MV-4-11 (cell line): ENCODE measurements around the gene UCP2.
A peak's percentile ranks its signal among the peaks of the same experiment; 100 is the strongest.

Source experiments
- DNase-seq: peaks from one replicate; lab custom pipeline; 2025; lab: John Stamatoyannopoulos, UW

The UCP2 gene

DNA sequence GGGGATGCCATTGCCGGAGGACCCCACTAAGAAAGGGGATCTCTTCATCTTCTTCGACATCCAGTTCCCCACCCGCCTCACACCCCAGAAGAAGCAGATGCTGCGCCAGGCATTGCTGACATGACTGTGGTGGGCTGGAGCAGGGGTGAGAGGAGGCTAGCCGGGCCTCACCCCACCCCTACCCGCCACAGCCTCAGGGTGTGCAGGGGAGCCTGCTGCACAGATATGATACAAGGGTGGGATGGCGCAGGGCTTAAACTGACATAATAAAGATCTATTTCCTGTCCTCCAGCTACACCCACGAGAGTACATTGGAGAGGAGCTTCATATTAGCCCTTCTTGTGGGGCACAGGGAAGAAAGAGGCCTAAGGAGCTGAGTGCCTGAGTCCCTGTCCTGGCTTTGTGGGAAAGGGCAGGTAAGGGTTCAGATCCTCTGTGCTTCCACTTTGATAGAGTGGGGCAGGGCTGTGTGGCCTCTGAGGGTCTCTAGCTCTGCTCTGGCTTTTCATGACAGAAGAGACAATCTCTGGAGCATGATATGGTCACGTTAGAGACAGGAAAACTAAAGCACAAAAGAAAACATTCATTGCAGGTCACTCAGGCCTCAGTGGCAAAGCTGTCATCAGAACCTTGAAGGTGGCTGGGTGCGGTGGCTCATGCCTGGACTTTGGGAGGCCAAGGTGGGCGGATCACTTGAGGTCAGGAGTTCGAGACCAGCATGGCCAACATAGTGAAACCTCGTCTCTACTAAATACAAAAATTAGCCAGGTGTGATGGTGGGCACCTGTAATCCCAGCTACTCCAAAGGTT, 12.4 kb downstream of the UCP2 start:
- DNase-seq = no peak

DNA sequence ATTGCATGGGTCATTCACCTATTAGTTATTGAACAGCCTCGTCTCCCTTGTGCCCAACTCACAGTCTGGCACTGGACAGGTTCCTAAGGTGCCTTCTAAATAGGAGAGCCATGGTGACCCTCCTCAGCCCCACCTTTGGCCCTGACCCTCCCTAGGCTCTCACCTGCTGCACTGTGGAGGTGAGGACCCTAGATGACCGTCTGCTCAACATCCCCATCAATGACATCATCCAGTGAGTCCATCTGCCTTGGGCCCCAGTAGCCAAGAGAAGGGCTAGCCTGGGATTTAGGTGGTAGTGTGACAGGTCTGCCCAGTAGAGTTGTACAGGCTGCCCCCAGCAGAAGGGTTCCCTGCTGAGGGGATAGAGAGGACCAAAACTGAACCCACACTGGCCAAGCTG, 13.6 kb downstream of the UCP2 start:
- no peak for DNase-seq

- no peak for DNase-seq
These were observed 14.2 kb downstream of the UCP2 start for GRCh38 chr11:73968356-73968966.

- DNase-seq = no peak
These were observed 16.9 kb downstream of the UCP2 start for GRCh38 chr11:73965764-73966121.

DNA sequence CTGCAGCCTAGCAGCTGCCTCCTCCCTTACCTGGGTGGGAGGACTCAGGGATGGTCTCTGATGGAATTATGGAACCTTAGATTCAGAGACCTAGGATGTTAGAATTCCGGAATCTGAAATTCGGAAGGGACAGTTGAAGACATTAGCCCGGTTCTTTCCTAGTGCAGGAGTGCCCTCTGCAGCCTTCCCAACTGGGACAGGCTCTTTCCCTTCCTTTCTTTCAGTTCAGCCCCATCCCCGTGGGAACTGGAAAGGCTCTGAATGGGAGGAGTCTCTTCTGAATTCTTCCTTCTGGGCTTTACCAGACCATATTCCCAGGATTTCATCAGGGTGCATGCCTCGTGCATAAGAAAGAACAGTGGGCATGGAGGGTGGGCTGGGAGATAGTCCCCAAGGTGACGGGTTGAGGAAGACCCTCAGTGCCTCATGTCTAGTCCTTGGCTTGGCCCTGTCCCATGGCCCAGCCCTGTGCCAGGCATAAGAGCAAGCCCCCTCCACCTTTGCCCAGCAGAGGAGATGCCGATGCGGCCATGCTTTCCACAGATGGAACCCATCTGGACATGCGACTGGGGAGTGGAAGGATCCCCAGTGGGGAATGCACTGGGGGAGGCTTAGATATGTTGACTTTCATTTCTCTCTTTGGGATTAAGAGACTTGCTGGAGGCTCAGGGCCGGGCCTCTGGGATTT, 17.4 kb downstream of the UCP2 start:
- DNase-seq = no peak

DNA sequence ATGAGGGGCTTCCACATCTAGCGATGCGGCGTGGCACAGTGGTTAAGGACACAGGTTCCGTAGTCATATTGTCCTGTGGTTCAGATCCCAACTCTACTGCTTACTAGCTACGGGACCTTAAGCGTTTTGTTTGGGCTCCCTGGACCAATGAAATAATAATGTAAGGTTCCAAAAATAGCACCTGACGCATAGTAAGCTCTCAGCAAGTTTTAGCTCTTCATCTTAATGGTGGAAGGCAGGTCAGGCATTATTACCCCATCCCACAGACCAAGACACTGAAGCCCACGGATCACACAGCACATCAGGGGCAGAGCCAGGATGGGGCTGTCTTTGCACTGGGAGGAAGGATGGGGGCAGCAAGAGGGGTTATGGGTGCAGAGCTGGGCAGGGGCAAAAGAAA, 18.8 kb downstream of the UCP2 start:
- DNase-seq = no peak

- DNase-seq = no peak
These were observed 20.4 kb downstream of the UCP2 start for GRCh38 chr11:73962101-73962705.

DNA sequence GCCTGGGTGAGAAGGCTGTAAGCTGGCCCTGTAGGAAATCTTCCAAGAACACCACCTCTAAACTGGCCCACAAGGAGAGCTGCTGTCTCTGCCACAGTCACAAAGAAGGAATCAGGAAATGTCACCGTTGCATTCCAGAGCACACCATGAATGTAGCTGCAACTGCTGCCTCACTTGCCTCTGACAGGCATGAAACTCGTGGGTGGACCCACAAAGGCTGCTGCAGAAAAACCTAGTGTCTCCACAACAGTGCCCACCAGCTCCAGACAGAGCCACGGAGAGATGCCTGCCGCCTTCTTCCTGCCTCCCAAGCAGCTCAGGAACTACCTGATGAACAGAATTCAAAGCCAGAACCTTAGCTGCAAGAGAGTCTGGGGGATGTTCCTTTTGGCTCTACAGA, 21.3 kb downstream of the UCP2 start:
- DNase-seq = no peak

GRCh38 chr11:73958521-73959141, 24.0 kb downstream of the UCP2 start:
- DNase-seq = no peak

GRCh38 chr11:73957654-73958361, 24.8 kb downstream of the UCP2 start:
- no peak for DNase-seq

DNA sequence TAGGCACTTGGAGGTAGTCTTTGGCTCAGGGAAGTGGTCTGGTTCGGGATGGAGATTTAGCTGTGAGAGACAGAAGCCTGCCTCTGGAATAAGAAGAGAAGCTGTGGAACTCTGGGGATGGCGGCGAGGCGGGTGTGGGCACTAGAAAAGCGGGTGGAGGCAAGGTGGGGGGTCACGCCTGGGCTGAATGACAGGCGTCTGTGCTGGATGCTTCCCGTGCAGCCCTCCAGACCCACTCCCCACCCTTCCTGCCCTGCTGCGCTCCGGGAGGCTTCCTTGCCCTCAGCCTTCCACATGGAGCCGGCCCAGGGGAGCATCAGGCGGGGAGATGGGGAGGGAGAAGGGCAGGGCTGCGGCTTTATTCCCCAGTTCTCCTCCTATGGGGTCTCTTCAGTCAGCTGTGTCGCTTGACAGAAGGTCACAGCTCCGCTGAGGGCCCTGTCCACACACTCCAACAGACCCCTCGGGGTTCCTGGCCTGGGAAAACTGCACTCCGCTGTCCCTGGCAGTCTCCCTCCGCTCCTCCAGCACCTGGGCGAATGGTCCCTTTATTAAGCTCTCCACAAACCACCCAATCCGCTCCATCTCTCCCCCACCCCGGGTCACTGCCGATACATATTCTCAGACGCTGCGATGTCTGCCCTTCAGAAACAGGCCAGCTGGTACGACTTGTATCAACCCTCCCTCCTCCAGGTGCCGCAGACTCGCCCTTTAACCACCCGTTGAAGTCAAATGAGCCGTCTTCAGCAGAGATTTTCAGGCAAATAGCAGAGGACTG, 25.6 kb downstream of the UCP2 start:
- no peak for DNase-seq

- DNase-seq = no peak
These were observed 30.8 kb downstream of the UCP2 start for GRCh38 chr11:73951797-73952196.

DNA sequence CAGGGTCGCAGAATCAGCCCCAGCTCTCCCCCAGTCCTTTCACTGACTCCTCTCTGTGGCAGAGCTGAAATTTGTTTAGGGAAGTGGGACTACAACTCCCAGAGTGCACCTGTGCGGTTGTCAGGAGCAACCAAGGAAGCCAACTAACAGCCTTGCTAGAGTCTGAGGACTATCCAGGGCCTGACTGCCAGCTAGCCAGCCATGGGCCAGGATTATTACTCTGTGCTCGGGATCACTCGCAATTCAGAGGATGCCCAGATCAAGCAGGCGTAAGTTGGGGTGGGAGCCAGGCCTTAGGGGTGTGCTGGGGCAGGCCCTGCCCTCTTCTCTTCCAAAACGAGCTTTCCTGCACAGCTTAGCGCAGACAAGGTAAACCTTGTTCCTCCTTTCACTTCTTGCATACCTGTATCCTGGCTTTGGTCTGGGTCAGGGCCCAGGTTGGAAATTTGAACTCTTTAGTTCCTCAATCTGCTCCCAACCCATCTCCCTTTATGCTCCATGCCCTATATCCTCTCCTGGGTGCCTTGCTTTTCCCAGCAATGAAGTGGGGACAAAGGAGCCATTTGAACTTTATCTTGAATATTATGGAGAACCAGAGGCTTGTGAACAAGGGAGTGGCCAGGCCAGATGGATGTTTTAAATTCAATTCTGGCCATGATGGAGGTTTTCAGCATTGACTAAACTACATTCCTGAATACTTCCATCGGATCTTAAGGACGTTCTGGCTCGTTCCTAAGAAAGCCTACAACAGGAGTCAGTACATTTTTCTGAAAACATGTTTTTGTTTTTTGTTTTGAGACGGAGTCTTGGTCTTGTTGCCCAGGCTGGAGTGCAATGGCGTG, 31.6 kb downstream of the UCP2 start, which contains the start of gene DNAJB13:
TSS of gene DNAJB13 (plus strand) at position 158 of the 842 bp plus-strand sequence. CDS start at position 202, 44 bp downstream.
- peak; percentile 57 for DNase-seq

DNA sequence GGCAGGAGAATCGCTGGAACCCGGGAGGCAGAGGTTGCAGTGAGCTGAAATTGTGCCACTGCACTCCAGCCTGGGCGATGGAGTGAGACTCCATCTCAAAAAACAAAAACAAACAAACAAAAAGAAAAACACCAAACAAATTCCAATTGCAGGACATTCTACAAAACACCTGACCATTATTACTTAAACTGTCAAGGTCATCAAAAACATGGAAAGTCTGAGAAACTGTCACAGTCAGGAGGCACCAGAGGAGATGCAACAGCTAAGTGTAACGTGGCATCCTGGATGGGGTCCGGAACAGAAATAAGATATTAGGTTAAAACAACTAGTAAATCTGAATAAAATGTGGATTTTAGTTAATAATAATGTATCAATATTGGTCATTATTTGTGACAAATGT, 32.7 kb downstream of the UCP2 start:
- no peak for DNase-seq

GRCh38 chr11:73949246-73949645, 33.4 kb downstream of the UCP2 start:
- peak; percentile 5 for DNase-seq

DNA sequence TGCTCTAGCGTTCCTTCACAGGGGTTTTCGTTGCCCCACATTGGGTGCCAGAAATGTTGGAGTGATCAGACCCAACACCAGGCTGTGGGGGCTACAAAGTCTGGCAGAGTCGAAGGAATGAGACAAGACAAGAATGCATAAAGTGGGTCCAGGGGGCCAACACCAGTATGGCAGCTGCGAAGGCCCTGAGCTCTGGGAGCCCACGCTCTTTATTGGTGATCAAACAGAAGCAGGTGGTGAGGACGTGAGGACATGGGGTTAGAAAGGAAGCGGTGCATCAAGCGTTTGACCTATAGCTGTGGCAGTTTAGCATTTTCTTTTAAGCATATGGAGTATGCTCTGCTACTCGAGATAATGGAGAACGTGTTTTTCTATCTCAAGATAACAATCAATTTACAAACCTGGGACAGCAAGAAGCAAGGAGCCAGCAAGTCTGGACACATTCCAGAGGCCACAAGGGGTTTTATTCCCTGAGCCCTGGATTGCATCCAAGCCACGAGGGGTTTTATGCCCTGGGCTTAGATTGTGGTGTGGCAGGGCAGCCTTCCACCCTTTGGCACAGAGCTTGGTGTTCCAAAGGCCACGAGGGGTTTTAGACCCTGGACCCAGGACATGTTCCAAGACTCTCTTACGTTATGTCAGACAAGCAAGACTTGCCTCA, 35.7 kb downstream of the UCP2 start:
- no peak for DNase-seq

DNA sequence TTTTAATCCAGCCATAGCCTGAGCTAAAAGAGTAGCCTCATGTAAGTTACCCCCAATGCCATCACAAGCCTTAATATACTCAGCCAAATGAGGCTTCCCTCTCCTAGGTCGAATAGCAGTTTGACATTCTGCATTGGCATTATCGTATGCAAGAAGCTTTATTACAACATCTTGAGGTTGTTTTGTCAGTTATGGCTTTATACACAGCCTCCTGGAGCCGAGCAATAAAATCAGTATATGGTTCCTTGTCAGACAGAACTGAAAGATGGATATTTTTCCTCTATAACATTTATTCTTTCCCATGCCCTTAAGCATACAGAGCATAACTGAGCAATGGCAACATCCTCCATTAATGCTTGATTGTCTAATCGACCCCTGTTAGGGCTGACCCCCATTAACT, 37.2 kb downstream of the UCP2 start:
- peak; percentile 44 for DNase-seq

- no peak for DNase-seq
These were observed 37.7 kb downstream of the UCP2 start for GRCh38 chr11:73944901-73945300.

- no peak for DNase-seq
These were observed 38.6 kb downstream of the UCP2 start for GRCh38 chr11:73944085-73944484.
